ENCODE data around the gene CRHR1.

DNA sequence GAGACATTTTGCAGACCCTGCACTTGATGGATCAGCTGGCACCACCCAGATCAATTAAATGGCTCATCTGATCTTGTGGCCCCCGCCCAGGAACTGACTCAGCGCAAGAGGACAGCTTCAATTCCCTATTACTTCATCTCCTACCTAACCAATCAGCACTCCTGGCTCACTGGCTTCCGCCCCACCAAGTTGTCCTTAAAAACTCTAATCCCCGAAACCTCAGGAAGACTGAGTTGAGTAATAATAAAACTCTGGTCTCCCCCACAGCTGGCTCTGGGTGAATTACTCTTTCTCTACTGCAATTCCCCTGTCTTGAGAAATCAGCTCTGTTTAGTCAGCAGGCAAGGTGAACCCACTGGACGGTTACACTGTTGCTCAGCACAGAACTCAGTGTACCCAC lies 84.2 kb downstream of the CRHR1 start:
- TF ChIP-seq, protein P1, sequence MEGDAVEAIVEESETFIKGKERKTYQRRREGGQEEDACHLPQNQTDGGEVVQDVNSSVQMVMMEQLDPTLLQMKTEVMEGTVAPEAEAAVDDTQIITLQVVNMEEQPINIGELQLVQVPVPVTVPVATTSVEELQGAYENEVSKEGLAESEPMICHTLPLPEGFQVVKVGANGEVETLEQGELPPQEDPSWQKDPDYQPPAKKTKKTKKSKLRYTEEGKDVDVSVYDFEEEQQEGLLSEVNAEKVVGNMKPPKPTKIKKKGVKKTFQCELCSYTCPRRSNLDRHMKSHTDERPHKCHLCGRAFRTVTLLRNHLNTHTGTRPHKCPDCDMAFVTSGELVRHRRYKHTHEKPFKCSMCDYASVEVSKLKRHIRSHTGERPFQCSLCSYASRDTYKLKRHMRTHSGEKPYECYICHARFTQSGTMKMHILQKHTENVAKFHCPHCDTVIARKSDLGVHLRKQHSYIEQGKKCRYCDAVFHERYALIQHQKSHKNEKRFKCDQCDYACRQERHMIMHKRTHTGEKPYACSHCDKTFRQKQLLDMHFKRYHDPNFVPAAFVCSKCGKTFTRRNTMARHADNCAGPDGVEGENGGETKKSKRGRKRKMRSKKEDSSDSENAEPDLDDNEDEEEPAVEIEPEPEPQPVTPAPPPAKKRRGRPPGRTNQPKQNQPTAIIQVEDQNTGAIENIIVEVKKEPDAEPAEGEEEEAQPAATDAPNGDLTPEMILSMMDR (IDR thresholded peaks at IDR 0.05; ENCODE audit: low read depth, low read length), result no peak
- TF ChIP-seq POLR2A (IDR thresholded peaks at IDR 0.05; ENCODE audit: extremely low read depth, insufficient read length), result no peak
